OCI-LY7 (cell line): ENCODE data around the gene RTCB.
"Not testable (repeated sequence)": the region's sequence is repeated elsewhere in the genome, so short reads cannot be mapped to it uniquely, and the experiment has no call there.

Experiments used
- CTCF ChIP-seq: fragments of 200-600 bp; sonication (generic); conservative IDR thresholded peaks from 2 replicates; pipeline ENCODE4 v1.5.1; 2014; ENCODE audit warnings: mild to moderate bottlenecking, antibody characterized with exemption, low read length, moderate library complexity, mixed read lengths
- EZH2phosphoT487 ChIP-seq: fragments of 200-600 bp; sonication (generic); IDR thresholded peaks from 2 replicates; pipeline ENCODE4 v1.6.1; 2018; ENCODE audit warnings: low read depth, borderline replicate concordance, mild to moderate bottlenecking, mixed run types, antibody characterized with exemption, low read length, moderate library complexity, mixed read lengths

GRCh38 chr22:32357567-32357966, 54.5 kb downstream of the RTCB start, which contains the start of gene RFPL3:
- TF ChIP-seq EZH2phosphoT487, CTCF: not testable (repeated sequence)
